HG03175 (cell line): Measurements from ENCODE around the gene MYNN.

Experiments
- ATAC-seq: cut with Tn5 transposase; IDR thresholded peaks from one replicate; pipeline ENCODE4 v1.9.1; 2021; ENCODE audit warnings: mild to moderate bottlenecking, moderate library complexity; ENCODE audit not compliant: unreplicated experiment

MYNN gene

GRCh38 chr3:169822983-169823382 lies 49.8 kb downstream of the MYNN start:
- ATAC-seq = no peak

- no peak for ATAC-seq
Measured at GRCh38 chr3:169825316-169825715, 52.1 kb downstream of the MYNN start.

- no peak for ATAC-seq
Measured at GRCh38 chr3:169827712-169828111, 54.5 kb downstream of the MYNN start.

- no peak for ATAC-seq
Measured at GRCh38 chr3:169835533-169835932, 62.3 kb downstream of the MYNN start.

- ATAC-seq = peak; percentile 92
Measured at GRCh38 chr3:169836078-169836941, 63.1 kb downstream of the MYNN start.

- no peak for ATAC-seq
Measured at GRCh38 chr3:169836942-169837275, 63.7 kb downstream of the MYNN start.

- no peak for ATAC-seq
Measured at GRCh38 chr3:169838511-169839030, 65.4 kb downstream of the MYNN start.
